H9 (cell line): ENCODE data around the gene A1BG. TPM values are rescaled to one million over a fixed set of nuclear protein-coding genes. Genes with fewer than 3 reads are reported as not detected.

Experiments
- DNase-seq: peaks from one replicate; pipeline ENCODE4 v3.0.0-alpha.2; 2017
- H2AFZ ChIP-seq: one replicate; pipeline ENCODE4 v1.6.1; 2013; ENCODE audit warnings: mild to moderate bottlenecking, low read length, control low read depth, moderate library complexity
- H2AK5ac ChIP-seq: 2 replicates; pipeline ENCODE4 v1.6.1; 2013; ENCODE audit warnings: low read length, control low read depth, mixed read lengths; ENCODE audit not compliant: insufficient read length
- H2BK120ac ChIP-seq: one replicate; pipeline ENCODE4 v1.6.1; 2013; ENCODE audit warnings: low read depth, mild to moderate bottlenecking, low read length, control low read depth, inconsistent platforms; ENCODE audit not compliant: poor library complexity, severe bottlenecking
- H2BK12ac ChIP-seq: 2 replicates; pipeline ENCODE4 v1.6.1; 2013; ENCODE audit warnings: low read length, control low read depth, mixed read lengths, low read depth; ENCODE audit not compliant: insufficient read length
- H2BK15ac ChIP-seq: 2 replicates; pipeline ENCODE4 v1.6.1; 2013; ENCODE audit warnings: low read depth, low read length, control low read depth
- H2BK20ac ChIP-seq: one replicate; pipeline ENCODE4 v1.6.1; 2013; ENCODE audit warnings: low read depth, mild to moderate bottlenecking, low read length, control low read depth, inconsistent platforms; ENCODE audit not compliant: poor library complexity, severe bottlenecking
- H2BK5ac ChIP-seq: 2 replicates; pipeline ENCODE4 v1.6.1; 2013; ENCODE audit warnings: low read length, control low read depth, mixed read lengths; ENCODE audit not compliant: insufficient read length
- H3K14ac ChIP-seq: 2 replicates; pipeline ENCODE4 v1.6.1; 2013; ENCODE audit warnings: low read length, control low read depth; ENCODE audit not compliant: insufficient read depth
- H3K18ac ChIP-seq: 2 replicates; pipeline ENCODE4 v1.6.1; 2013; ENCODE audit warnings: low read depth, mild to moderate bottlenecking, mixed read lengths, low read length, control low read depth; ENCODE audit not compliant: insufficient read length
- H3K23ac ChIP-seq: 2 replicates; pipeline ENCODE4 v1.6.1; 2013; ENCODE audit warnings: low read length, control low read depth, mixed read lengths, low read depth; ENCODE audit not compliant: insufficient read length
- H3K23me2 ChIP-seq: 2 replicates; pipeline ENCODE4 v1.6.1; 2013; ENCODE audit warnings: low read depth, mild to moderate bottlenecking, mixed read lengths, low read length, control low read depth; ENCODE audit not compliant: insufficient read length, poor library complexity, severe bottlenecking
- H3K27ac ChIP-seq: 2 replicates; pipeline ENCODE4 v1.5.1; 2013; ENCODE audit warnings: low read length, control low read depth, mixed read lengths, low read depth; ENCODE audit not compliant: insufficient read length
- H3K27me3 ChIP-seq: 2 replicates; pipeline ENCODE4 v1.6.1; 2013; ENCODE audit warnings: low read length, control low read depth, inconsistent platforms; ENCODE audit not compliant: insufficient read depth
- H3K4ac ChIP-seq: 2 replicates; pipeline ENCODE4 v1.6.1; 2013; ENCODE audit warnings: low read depth, mild to moderate bottlenecking, control low read depth, inconsistent platforms, low read length, moderate library complexity
- H3K4me1 ChIP-seq: 2 replicates; pipeline ENCODE4 v1.6.1; 2013; ENCODE audit warnings: low read length, control low read depth, inconsistent platforms; ENCODE audit not compliant: insufficient read depth
- H3K4me2 ChIP-seq: 2 replicates; pipeline ENCODE4 v1.6.1; 2013; ENCODE audit warnings: low read length, control low read depth, mixed read lengths; ENCODE audit not compliant: insufficient read length, insufficient read depth
- H3K56ac ChIP-seq: 2 replicates; pipeline ENCODE4 v1.6.1; 2013; ENCODE audit warnings: low read depth, mild to moderate bottlenecking, mixed read lengths, low read length, control low read depth; ENCODE audit not compliant: insufficient read length
- H3K79me1 ChIP-seq: 2 replicates; pipeline ENCODE4 v1.6.1; 2013; ENCODE audit warnings: low read depth, mild to moderate bottlenecking, moderate library complexity, low read length, control low read depth, inconsistent platforms; ENCODE audit not compliant: insufficient read depth, poor library complexity, severe bottlenecking
- H3K79me2 ChIP-seq: 2 replicates; pipeline ENCODE4 v1.6.1; 2013; ENCODE audit warnings: low read length, control low read depth, inconsistent platforms; ENCODE audit not compliant: insufficient read depth
- H3K9ac ChIP-seq: 2 replicates; pipeline ENCODE4 v1.6.1; 2013; ENCODE audit warnings: low read length, control low read depth, mixed read lengths; ENCODE audit not compliant: insufficient read length; ENCODE audit errors: extremely low read depth
- H3K9me3 ChIP-seq: one replicate; pipeline ENCODE4 v1.6.1; 2013; ENCODE audit warnings: low read depth, low read length, inconsistent platforms; ENCODE audit not compliant: control insufficient read depth
- H3T11ph ChIP-seq: one replicate; pipeline ENCODE4 v1.6.1; 2013; ENCODE audit warnings: mild to moderate bottlenecking, low read length, control low read depth, inconsistent platforms
- H4K20me1 ChIP-seq: one replicate; pipeline ENCODE4 v1.6.1; 2013; ENCODE audit not compliant: control insufficient read depth, insufficient read length, insufficient read depth
- H4K5ac ChIP-seq: 2 replicates; pipeline ENCODE4 v1.6.1; 2013; ENCODE audit warnings: low read depth, mild to moderate bottlenecking, mixed read lengths, low read length, control low read depth; ENCODE audit not compliant: insufficient read length
- H4K8ac ChIP-seq: replicated peaks from 2 replicates; pipeline ENCODE4 v1.6.1; 2013; ENCODE audit warnings: low read length, control low read depth, mixed read lengths, low read depth; ENCODE audit not compliant: insufficient read length
- H4K91ac ChIP-seq: 2 replicates; pipeline ENCODE4 v1.6.1; 2013; ENCODE audit warnings: low read depth, mild to moderate bottlenecking, moderate library complexity, mixed read lengths, low read length, control low read depth; ENCODE audit not compliant: insufficient read length
- H3K27ac Mint-ChIP-seq, 3 experiments: 2 replicates in 2 of 3; 3 replicates in 1 of 3; pipeline ENCODE4 v1.8.0; 2020 to 2021; ENCODE audit warnings: mixed read lengths in 3 of 3, mild to moderate bottlenecking in 1 of 3, moderate library complexity in 1 of 3
- H3K27me3 Mint-ChIP-seq: 2 replicates; pipeline ENCODE4 v1.8.0; 2021; ENCODE audit warnings: low read depth, mild to moderate bottlenecking, moderate library complexity, mixed read lengths
- H3K36me3 Mint-ChIP-seq, 3 experiments: 2 replicates in 2 of 3; 3 replicates in 1 of 3; pipeline ENCODE4 v1.8.0; 2020 to 2021; ENCODE audit warnings: low read depth in 3 of 3, mixed read lengths in 3 of 3; ENCODE audit not compliant: insufficient read depth in 1 of 3
- H3K4me1 Mint-ChIP-seq, 2 experiments: 2 replicates each; pipeline ENCODE4 v1.8.0; 2020; ENCODE audit warnings: mixed read lengths in 2 of 2
- H3K4me3 Mint-ChIP-seq, 2 experiments: 2 replicates in 1 of 2; 3 replicates in 1 of 2; pipeline ENCODE4 v1.8.0; 2020 to 2021; ENCODE audit warnings: mild to moderate bottlenecking in 2 of 2, mixed read lengths in 2 of 2, moderate library complexity in 1 of 2
- H3K9me3 Mint-ChIP-seq, 2 experiments: 2 replicates in 1 of 2; 3 replicates in 1 of 2; pipeline ENCODE4 v1.8.0; 2020; ENCODE audit warnings: mild to moderate bottlenecking in 2 of 2, mixed read lengths in 2 of 2, moderate library complexity in 1 of 2
- WGBS: extraction: QIAGEN DNeasy Blood & Tissue Kit; methylation state at CpG from one replicate; pipeline ENCODE4 v1.1.7; 2013; ENCODE audit warnings: missing lambda C conversion rate, low lambda C conversion rate, mixed read lengths; ENCODE audit not compliant: insufficient read length; ENCODE audit errors: extremely low coverage; 5-methylcytosine and 5-hydroxymethylcytosine counted together
- total RNA-seq: library from RNA; stranded (reverse); gene quantifications from 2 replicates; pipeline ENCODE4 v1.2.1, GENCODE V29; 2021
- TF ChIP-seq, protein P1 (sequence below): fragments of 200-600 bp; sonication (generic); conservative IDR thresholded peaks from 3 replicates; pipeline ENCODE4 v1.8.0; 2021; ENCODE audit warnings: antibody characterized with exemption, mild to moderate bottlenecking

The A1BG gene
- total RNA-seq, 1 experiment from 2014 or later = 17.4 TPM

DNA sequence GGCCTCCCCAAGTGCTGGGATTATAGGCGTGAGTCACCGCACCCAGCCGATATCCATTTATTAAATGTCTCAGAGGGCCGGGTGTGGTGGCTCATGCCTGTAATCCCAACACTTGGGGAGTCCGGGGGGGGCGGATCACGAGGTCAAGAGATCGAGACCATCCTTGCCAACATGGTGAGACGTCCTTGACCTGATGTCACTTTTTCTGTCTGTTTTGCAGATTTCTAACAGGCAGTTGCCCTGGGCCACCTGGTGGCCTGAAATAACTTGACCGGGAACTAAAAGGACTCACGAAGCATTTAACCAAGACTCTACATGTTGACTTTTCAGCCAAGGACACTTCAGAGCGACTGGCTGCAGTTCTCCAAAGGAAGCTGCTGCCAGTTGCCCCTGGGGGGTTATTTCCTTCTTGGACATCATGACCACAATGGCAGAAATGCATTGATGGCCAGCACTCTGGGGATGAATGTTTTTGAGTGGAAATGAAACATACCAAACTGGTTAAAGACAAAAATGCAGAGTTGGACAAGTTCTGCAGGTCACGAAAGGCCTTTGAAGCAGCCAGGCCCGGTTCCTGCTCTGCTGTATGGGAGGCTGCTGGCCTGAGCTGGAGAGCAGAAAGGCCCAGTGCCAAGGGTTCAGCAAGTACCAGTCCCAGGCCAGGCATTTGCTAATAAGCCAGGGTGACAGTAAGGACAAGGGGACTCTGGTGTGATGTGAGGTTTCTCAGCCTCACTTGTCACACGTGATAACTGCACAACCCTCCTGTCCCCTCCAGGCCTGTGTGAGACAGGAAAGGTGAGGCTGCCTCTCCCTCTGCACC lies 19.2 kb upstream of the A1BG start:
- no peak overlapping the region for H3T11ph ChIP-seq

More for the DNA sequence above, 19.2 kb upstream of the A1BG start:
- Histone ChIP-seq H3K4me1 (no peaks in the 10 kb centered on the region), H3K14ac (no peak overlapping the region), H3K23ac (no peak overlapping the region), H2BK5ac (no peak overlapping the region), H3K9me3 (no peaks in the 10 kb centered on the region), H3K23me2 (no peaks in the 10 kb centered on the region), H4K5ac (no peak overlapping the region), H3K4ac (no peak overlapping the region), H3K4me2 (no peak overlapping the region), H2AK5ac (no peak overlapping the region), H3K79me1 (no peaks in the 10 kb centered on the region), H3K18ac (no peak overlapping the region), H3K27me3 (no peaks in the 10 kb centered on the region), H2BK15ac (no peak overlapping the region), H2AFZ (no peak overlapping the region), H3K79me2 (no peaks in the 10 kb centered on the region), H2BK12ac (no peak overlapping the region), H3K56ac (no peak overlapping the region), H4K91ac (no peak overlapping the region), H3K9ac (no peak overlapping the region), H2BK120ac (no peak overlapping the region), H3K27ac (no peak overlapping the region), H4K8ac (no peak overlapping the region), H4K20me1 (no peaks in the 10 kb centered on the region), H2BK20ac (no peak overlapping the region)
- H3K4me1 Mint-ChIP-seq = no peaks in the 10 kb centered on the region
- peaks cover 0 to 3% (median 0%) of the 10 kb centered on the region in 3 experiments; a peak in 1 of 7 replicates for H3K36me3 Mint-ChIP-seq
- DNase-seq = no peak
- no peak overlapping the region for H3K4me3 Mint-ChIP-seq
- no CpG with 5 or more reads among the region's 15 CpGs for WGBS
- H3K27me3 Mint-ChIP-seq = no peaks in the 10 kb centered on the region
- H3K27ac Mint-ChIP-seq = peak overlapping the region in 1 of 3 experiments; percentile 66; a peak in 2 of 7 replicates
- TF ChIP-seq, protein P1, sequence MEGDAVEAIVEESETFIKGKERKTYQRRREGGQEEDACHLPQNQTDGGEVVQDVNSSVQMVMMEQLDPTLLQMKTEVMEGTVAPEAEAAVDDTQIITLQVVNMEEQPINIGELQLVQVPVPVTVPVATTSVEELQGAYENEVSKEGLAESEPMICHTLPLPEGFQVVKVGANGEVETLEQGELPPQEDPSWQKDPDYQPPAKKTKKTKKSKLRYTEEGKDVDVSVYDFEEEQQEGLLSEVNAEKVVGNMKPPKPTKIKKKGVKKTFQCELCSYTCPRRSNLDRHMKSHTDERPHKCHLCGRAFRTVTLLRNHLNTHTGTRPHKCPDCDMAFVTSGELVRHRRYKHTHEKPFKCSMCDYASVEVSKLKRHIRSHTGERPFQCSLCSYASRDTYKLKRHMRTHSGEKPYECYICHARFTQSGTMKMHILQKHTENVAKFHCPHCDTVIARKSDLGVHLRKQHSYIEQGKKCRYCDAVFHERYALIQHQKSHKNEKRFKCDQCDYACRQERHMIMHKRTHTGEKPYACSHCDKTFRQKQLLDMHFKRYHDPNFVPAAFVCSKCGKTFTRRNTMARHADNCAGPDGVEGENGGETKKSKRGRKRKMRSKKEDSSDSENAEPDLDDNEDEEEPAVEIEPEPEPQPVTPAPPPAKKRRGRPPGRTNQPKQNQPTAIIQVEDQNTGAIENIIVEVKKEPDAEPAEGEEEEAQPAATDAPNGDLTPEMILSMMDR = peak; percentile 59
- no peaks in the 10 kb centered on the region for H3K9me3 Mint-ChIP-seq
